Astrocyte (in vitro differentiated cells and primary cell): ENCODE measurements around the gene STK32B. TPM values are rescaled to one million over a fixed set of nuclear protein-coding genes. Genes with fewer than 3 reads are reported as not detected.

Source experiments
- DNase-seq: peaks from one replicate; pipeline ENCODE4 v3.0.0-alpha.2; 2010; ENCODE audit warnings: low read depth
- FAIRE-seq: peaks from 2 replicates; lab custom pipeline; 2011; peaks lifted over from hg19 to GRCh38; lab: Jason Lieb, UNC
- H2AFZ ChIP-seq: 2 replicates; pipeline ENCODE4 v1.6.0; 2012; ENCODE audit warnings: low read depth, low read length, inconsistent platforms
- H3K27ac ChIP-seq: 2 replicates; pipeline ENCODE4 v1.5.1; 2011; ENCODE audit warnings: low read depth, low read length, inconsistent platforms
- H3K27me3 ChIP-seq: 2 replicates; pipeline ENCODE4 v1.6.0; 2011; ENCODE audit warnings: low read length, inconsistent platforms; ENCODE audit not compliant: insufficient read depth
- H3K36me3 ChIP-seq: 2 replicates; pipeline ENCODE4 v1.5.1; 2011; ENCODE audit warnings: low read length, inconsistent platforms; ENCODE audit not compliant: insufficient read depth
- H3K4me1 ChIP-seq: 2 replicates; pipeline ENCODE4 v1.5.1; 2011; ENCODE audit warnings: low read length, inconsistent platforms; ENCODE audit not compliant: insufficient read depth
- H3K4me2 ChIP-seq: 2 replicates; pipeline ENCODE4 v1.6.0; 2012; ENCODE audit warnings: low read length, inconsistent platforms
- H3K4me3 ChIP-seq: 2 replicates; pipeline ENCODE4 v1.5.1; 2011; ENCODE audit warnings: low read depth, mild to moderate bottlenecking, low read length, inconsistent platforms; ENCODE audit not compliant: insufficient read depth
- H3K79me2 ChIP-seq: 2 replicates; pipeline ENCODE4 v1.6.0; 2012; ENCODE audit warnings: mild to moderate bottlenecking, low read length, inconsistent platforms; ENCODE audit not compliant: insufficient read depth
- H3K9ac ChIP-seq: 2 replicates; pipeline ENCODE4 v1.6.0; 2012; ENCODE audit warnings: mild to moderate bottlenecking, low read length, inconsistent platforms
- H3K9me3 ChIP-seq: 2 replicates; pipeline ENCODE4 v1.5.1; 2012; ENCODE audit warnings: low read depth, mild to moderate bottlenecking, low read length, inconsistent platforms; ENCODE audit not compliant: insufficient read depth
- H4K20me1 ChIP-seq: 2 replicates; pipeline ENCODE4 v1.6.0; 2012; ENCODE audit warnings: low read length, inconsistent platforms; ENCODE audit not compliant: insufficient read depth
- H3K27ac Mint-ChIP-seq: one replicate; pipeline ENCODE4 v1.8.0; 2021; ENCODE audit warnings: mild to moderate bottlenecking, mixed read lengths; ENCODE audit not compliant: unreplicated experiment
- H3K27me3 Mint-ChIP-seq: one replicate; pipeline ENCODE4 v1.8.0; 2021; ENCODE audit warnings: low read depth, mixed read lengths; ENCODE audit not compliant: unreplicated experiment
- H3K36me3 Mint-ChIP-seq: one replicate; pipeline ENCODE4 v1.8.0; 2021; ENCODE audit warnings: low read depth, mixed read lengths; ENCODE audit not compliant: unreplicated experiment
- H3K4me1 Mint-ChIP-seq: one replicate; pipeline ENCODE4 v1.8.0; 2021; ENCODE audit warnings: low read depth, mixed read lengths; ENCODE audit not compliant: unreplicated experiment
- H3K4me3 Mint-ChIP-seq: one replicate; pipeline ENCODE4 v1.8.0; 2021; ENCODE audit warnings: mild to moderate bottlenecking, moderate library complexity, mixed read lengths; ENCODE audit not compliant: unreplicated experiment
- H3K9me3 Mint-ChIP-seq: one replicate; pipeline ENCODE4 v1.8.0; 2021; ENCODE audit warnings: mild to moderate bottlenecking, mixed read lengths; ENCODE audit not compliant: unreplicated experiment
- EZH2 ChIP-seq: IDR thresholded peaks from 2 replicates; pipeline ENCODE4 v1.6.1; 2012; ENCODE audit warnings: mild to moderate bottlenecking, low read length, inconsistent platforms; ENCODE audit not compliant: insufficient read depth
- total RNA-seq: library from RNA; stranded (reverse); gene quantifications from 2 replicates; pipeline ENCODE4 v1.2.1, GENCODE V29; 2021
- TF ChIP-seq, protein P1 (sequence below): IDR thresholded peaks from 2 replicates; pipeline ENCODE4 v1.5.1; 2011; ENCODE audit warnings: low read depth, mild to moderate bottlenecking, inconsistent platforms, low read length, moderate library complexity; ENCODE audit not compliant: insufficient read depth

STK32B gene
- total RNA-seq, 1 donor from 2014 or later, result 2.9 TPM

DNA sequence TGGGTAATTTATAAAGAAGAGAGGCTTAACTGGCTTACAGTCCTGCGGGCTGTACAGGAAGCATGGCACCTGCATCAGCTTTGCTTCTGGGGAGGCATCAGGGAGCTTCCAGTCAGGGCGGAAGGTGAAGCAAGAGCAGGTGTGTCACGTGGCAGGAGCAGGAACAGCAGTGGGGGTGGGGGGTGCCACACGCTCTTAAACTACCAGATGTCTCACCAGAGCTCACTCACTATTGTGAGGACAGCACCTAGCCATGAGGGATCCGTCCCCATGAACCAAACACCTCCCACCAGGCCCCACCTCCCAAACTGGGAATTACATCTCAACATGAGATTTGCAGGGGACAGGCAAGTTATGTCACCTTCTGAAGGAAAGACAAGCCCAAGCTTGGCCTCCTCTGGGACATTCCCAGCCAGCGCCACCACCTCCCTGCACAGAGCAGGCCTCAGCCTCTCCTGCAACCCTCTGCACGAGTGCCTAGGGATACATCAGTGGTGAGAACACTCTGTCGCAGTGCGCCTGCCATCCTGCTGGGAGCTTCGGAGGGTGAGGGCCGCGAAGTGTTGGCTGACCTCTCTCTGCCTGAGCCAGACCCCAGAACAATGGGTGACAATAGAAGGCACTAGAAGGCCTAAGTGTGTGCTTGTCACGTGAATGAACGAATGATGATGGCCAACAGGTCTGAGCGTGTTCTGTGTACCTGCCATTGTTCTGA lies 412.8 kb downstream of the STK32B start:
- H2AFZ ChIP-seq, result no peak overlapping the region
- H4K20me1 ChIP-seq, result no peaks in the 10 kb centered on the region
- H3K9ac ChIP-seq, result no peak overlapping the region
- Mint-ChIP-seq H3K9me3 (peaks cover 3% of the 10 kb centered on the region), H3K27ac (no peak overlapping the region), H3K4me1 (no peaks in the 10 kb centered on the region), H3K27me3 (peaks cover 22% of the 10 kb centered on the region), H3K36me3 (peaks cover 7% of the 10 kb centered on the region), H3K4me3 (no peak overlapping the region)
- no peak overlapping the region for H3K4me2 ChIP-seq
- H3K9me3 ChIP-seq, result no peaks in the 10 kb centered on the region
- no peaks in the 10 kb centered on the region for H3K27me3 ChIP-seq
- H3K36me3 ChIP-seq, result no peaks in the 10 kb centered on the region
- TF ChIP-seq, protein P1, sequence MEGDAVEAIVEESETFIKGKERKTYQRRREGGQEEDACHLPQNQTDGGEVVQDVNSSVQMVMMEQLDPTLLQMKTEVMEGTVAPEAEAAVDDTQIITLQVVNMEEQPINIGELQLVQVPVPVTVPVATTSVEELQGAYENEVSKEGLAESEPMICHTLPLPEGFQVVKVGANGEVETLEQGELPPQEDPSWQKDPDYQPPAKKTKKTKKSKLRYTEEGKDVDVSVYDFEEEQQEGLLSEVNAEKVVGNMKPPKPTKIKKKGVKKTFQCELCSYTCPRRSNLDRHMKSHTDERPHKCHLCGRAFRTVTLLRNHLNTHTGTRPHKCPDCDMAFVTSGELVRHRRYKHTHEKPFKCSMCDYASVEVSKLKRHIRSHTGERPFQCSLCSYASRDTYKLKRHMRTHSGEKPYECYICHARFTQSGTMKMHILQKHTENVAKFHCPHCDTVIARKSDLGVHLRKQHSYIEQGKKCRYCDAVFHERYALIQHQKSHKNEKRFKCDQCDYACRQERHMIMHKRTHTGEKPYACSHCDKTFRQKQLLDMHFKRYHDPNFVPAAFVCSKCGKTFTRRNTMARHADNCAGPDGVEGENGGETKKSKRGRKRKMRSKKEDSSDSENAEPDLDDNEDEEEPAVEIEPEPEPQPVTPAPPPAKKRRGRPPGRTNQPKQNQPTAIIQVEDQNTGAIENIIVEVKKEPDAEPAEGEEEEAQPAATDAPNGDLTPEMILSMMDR, result no peak
- no peak for TF ChIP-seq EZH2
- H3K4me1 ChIP-seq, result no peaks in the 10 kb centered on the region
- no peak overlapping the region for H3K27ac ChIP-seq
- H3K4me3 ChIP-seq, result no peak overlapping the region
- DNase-seq (no peak), FAIRE-seq (no peak)
- H3K79me2 ChIP-seq, result no peaks in the 10 kb centered on the region

DNA sequence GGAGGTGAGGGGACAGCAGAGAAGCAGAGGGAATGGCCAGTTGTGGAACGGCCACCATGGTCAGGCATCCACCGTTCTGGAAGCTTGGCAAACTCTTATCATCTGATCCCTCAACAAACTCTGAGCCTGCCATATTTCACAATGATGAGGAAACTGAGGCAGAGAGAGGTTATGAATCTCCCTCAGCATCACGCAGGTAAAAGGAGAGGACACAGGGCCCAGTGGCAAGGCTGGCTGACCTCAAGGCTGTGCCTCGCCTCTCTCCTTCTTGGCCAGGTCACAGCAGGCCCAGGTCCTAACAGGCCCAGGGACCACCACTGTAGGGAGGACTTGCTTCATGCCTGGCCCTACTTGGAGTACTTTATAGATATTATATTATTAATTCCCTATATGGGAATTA lies 414.2 kb downstream of the STK32B start:
- Mint-ChIP-seq H3K4me3 (no peak overlapping the region), H3K27me3 (peaks cover 14% of the 10 kb centered on the region), H3K36me3 (peaks cover 7% of the 10 kb centered on the region), H3K27ac (no peak overlapping the region), H3K9me3 (peaks cover 3% of the 10 kb centered on the region), H3K4me1 (peaks cover 2% of the 10 kb centered on the region)
- Histone ChIP-seq H3K27ac (no peak overlapping the region), H3K9me3 (no peaks in the 10 kb centered on the region), H3K36me3 (no peaks in the 10 kb centered on the region), H3K9ac (no peak overlapping the region), H3K79me2 (no peaks in the 10 kb centered on the region), H3K27me3 (no peaks in the 10 kb centered on the region), H3K4me2 (no peak overlapping the region), H2AFZ (no peak overlapping the region), H3K4me1 (no peaks in the 10 kb centered on the region), H3K4me3 (no peak overlapping the region), H4K20me1 (no peaks in the 10 kb centered on the region)
- no peak for TF ChIP-seq EZH2
- TF ChIP-seq, protein P1, result no peak
- FAIRE-seq (no peak), DNase-seq (no peak)

DNA sequence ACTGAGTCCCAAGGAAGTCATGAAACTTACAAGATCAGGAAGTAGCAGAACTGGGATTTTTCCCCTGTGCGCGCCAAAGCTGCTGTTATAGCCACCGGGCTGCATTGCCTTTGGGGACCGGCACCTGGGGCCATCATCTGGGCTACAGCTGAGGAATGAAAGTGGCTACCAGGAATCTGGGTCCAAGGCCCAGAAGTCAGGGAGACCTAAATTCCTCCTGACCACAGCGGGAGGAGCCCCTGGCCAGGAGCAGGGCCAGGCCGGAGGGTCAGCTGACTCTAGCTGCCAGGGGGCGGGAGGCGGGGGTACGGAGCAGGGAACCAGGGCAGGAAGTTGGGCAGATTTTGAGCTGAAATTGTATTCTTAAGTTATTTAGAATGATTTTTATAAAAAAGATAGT lies 414.7 kb downstream of the STK32B start:
- Histone ChIP-seq H3K4me2 (no peak overlapping the region), H3K9me3 (no peaks in the 10 kb centered on the region), H3K9ac (no peak overlapping the region), H3K4me3 (no peak overlapping the region), H3K4me1 (no peaks in the 10 kb centered on the region), H2AFZ (no peak overlapping the region), H4K20me1 (no peaks in the 10 kb centered on the region), H3K27me3 (no peaks in the 10 kb centered on the region), H3K27ac (no peak overlapping the region), H3K79me2 (no peaks in the 10 kb centered on the region), H3K36me3 (no peaks in the 10 kb centered on the region)
- peaks cover 13% of the 10 kb centered on the region for H3K27me3 Mint-ChIP-seq
- H3K4me3 Mint-ChIP-seq, result no peak overlapping the region
- H3K27ac Mint-ChIP-seq, result no peak overlapping the region
- no peak for TF ChIP-seq EZH2
- TF ChIP-seq, protein P1, result no peak
- DNase-seq (no peak), FAIRE-seq (no peak)
- peaks cover 5% of the 10 kb centered on the region for H3K4me1 Mint-ChIP-seq
- H3K36me3 Mint-ChIP-seq, result peaks cover 7% of the 10 kb centered on the region
- H3K9me3 Mint-ChIP-seq, result peaks cover 3% of the 10 kb centered on the region
